Heart right ventricle (tissue), 16 donors: Measurements from ENCODE around the gene EXOSC7. TPM values are rescaled to one million over a fixed set of nuclear protein-coding genes. Genes with fewer than 3 reads are reported as not detected.

Experiments
- ATAC-seq, 8 donors: fragments of 200-7000 bp; cut with Tn5 transposase; one replicate each; pipeline ENCODE4 v1.9.1; 2020; ENCODE audit warnings: mild to moderate bottlenecking in 8 of 8, moderate library complexity in 8 of 8, moderate number of reproducible peaks in 1 of 8
- DNase-seq, 2 donors: peaks; one replicate each; pipeline ENCODE4 v3.0.0-alpha.2; 2020
- H3K27ac ChIP-seq, 10 donors: fragments of 200-600 bp; sonication (generic) in 2 of 10; one replicate each; pipeline versions ENCODE4 v1.5.0 to v1.8.0; 2020 to 2022; ENCODE audit warnings: mild to moderate bottlenecking in 3 of 10
- H3K27me3 ChIP-seq, 7 donors: fragments of 200-600 bp; one replicate each; pipeline ENCODE4 v1.8.0; 2021 to 2022; ENCODE audit warnings: mild to moderate bottlenecking in 2 of 7
- H3K36me3 ChIP-seq, 9 donors: fragments of 200-600 bp; sonication (generic) in 1 of 9; one replicate each; pipeline versions ENCODE4 v1.5.0 to v1.8.0; 2020 to 2022; ENCODE audit warnings: mild to moderate bottlenecking in 2 of 9
- H3K4me1 ChIP-seq, 9 donors: fragments of 200-600 bp; sonication (generic) in 1 of 9; one replicate each; pipeline versions ENCODE4 v1.5.0 to v1.8.0; 2020 to 2022; ENCODE audit warnings: mild to moderate bottlenecking in 4 of 9
- H3K4me3 ChIP-seq, 10 donors: fragments of 200-600 bp; sonication (generic) in 2 of 10; one replicate each; pipeline versions ENCODE4 v1.5.0 to v1.8.0; 2020 to 2022; ENCODE audit warnings: mild to moderate bottlenecking in 7 of 10, moderate library complexity in 2 of 10
- H3K9me3 ChIP-seq, 11 donors: fragments of 200-600 bp in 10 of 11; sonication (generic) in 2 of 11; one replicate each; pipeline versions ENCODE4 v1.5.0 to v1.8.0; 2013 to 2022; ENCODE audit warnings: mild to moderate bottlenecking in 2 of 11, control low read depth in 1 of 11, moderate library complexity in 1 of 11
- CTCF ChIP-seq, 9 donors: fragments of 200-600 bp; sonication (generic) in 2 of 9; IDR thresholded peaks; one replicate each; pipeline versions ENCODE4 v1.5.0 to v1.8.0; 2021 to 2022; ENCODE audit warnings: antibody characterized with exemption in 9 of 9, mild to moderate bottlenecking in 5 of 9, moderate library complexity in 1 of 9
- WGBS, 2 donors: extraction: QIAGEN DNeasy Blood & Tissue Kit; methylation state at CpG; one replicate each; pipeline ENCODE4 v1.1.7; 2013; ENCODE audit warnings: inconsistent platforms in 1 of 2; 5-methylcytosine and 5-hydroxymethylcytosine counted together
- intact Hi-C, 10 donors: fragments of 100-400 bp; cut with DNase I; formaldehyde crosslinking; loops; one replicate each; pipeline versions ENCODE4 v1.11.1 to v1.14.2; 2022
- polyA plus RNA-seq, 2 donors: library from polyadenylated mRNA; stranded (reverse); fragments of 200-250 nt; gene quantifications; one replicate each; pipeline ENCODE4 v1.2.3, GENCODE V29; 2013
- total RNA-seq, 10 donors: library from RNA; stranded (reverse); fragmentation: NEBNext Ultra II Directional in 3 of 10; extraction: Animal tissue kit (Norgen Biotek cat#: 25700) in 3 of 10; gene quantifications; one replicate each; pipeline versions ENCODE4 v1.2.1 to v1.2.4, GENCODE V29; 2021 to 2023
- donor health status: Arrhythmogenic right ventricular cardiomyopathy.
- donor health status: ischemic (EF 13 %, LVEDD 7.1; RV severe dilation, severe dysfunction).
- donor health status: healthy with polysubstance abuse.
- donor health status: DM: no; HTN: yes; CAD: no.
- donor health status: DM: no; HTN: no; CAD: no.
- donor health status: ischemic (EF 25% LVEDD 6.9; RV normal size, moderate dysfunction).
- donor health status: ischemic (EF 25% LVEDD 5.7; RV mildly dilated, moderate dysfunction).
- donor health status: healthy.
- donor health status: DM: yes; HTN: yes; CAD: no.
- donor health status: Ischemic cardiomyopathy.
- donor health status: ischemic (EF 35%, LVEDD 5.7; RV mildly dilated, moderate dysfunction).
- donor health status: nonischemic (EF 11% LVEDD 7.7; RV severe dilation, severe dysfunction).
- donor health status: DM: yes; HTN: yes; CAD: no.
- donor health status: PGD.
- donor health status: ischemic (EF 29% LVEDD 5.4; RV normal size, mild dysfunction).
- donor health status: nonischemic (EF 23%, LVEDD 6.1; RV moderate dilation, normal function).

EXOSC7 gene
- total and polyA plus RNA-seq, 12 donors: 24.2 to 39.9 (median 32.1) TPM

- intact Hi-C loops: no loop called here
- ATAC-seq: no peak
- no peak overlapping the region for H3K4me3 ChIP-seq
- H3K27me3 ChIP-seq: no peaks in the 10 kb centered on the region
- no peak for TF ChIP-seq CTCF (IDR thresholded peaks at IDR 0.05)
- 74 to 84% methylated on average over 3 of the region's 3 CpGs for WGBS, 2 donors
- no peaks in the 10 kb centered on the region for H3K36me3 ChIP-seq
- peak overlapping the region in 1 of 10 donors; percentile 29 for H3K27ac ChIP-seq
- H3K9me3 ChIP-seq: no peaks in the 10 kb centered on the region
- DNase-seq: no peak
- peaks cover 3 to 74% (median 44%) of the 10 kb centered on the region in 9 donors for H3K4me1 ChIP-seq
Observed at GRCh38 chr3:44966795-44967278, 9.2 kb upstream of the EXOSC7 start.

- Histone ChIP-seq H3K27me3 (no peaks in the 10 kb centered on the region), H3K4me3 (no peak overlapping the region), H3K9me3 (no peaks in the 10 kb centered on the region), H3K4me1 (peaks cover 3 to 61% (median 30%) of the 10 kb centered on the region in 9 donors), H3K36me3 (no peaks in the 10 kb centered on the region), H3K27ac (peak overlapping the region in 3 of 10 donors; percentile 3 to 57 (median 45))
- ATAC-seq: no peak
- DNase-seq: no peak
- WGBS, 2 donors: 84 to 86% methylated on average over 6 of the region's 6 CpGs
- no peak for TF ChIP-seq CTCF (IDR thresholded peaks at IDR 0.05)
- intact Hi-C loops: no loop called here
Observed at GRCh38 chr3:44968447-44968858, 7.6 kb upstream of the EXOSC7 start.

GRCh38 chr3:44969154-44969827 lies 6.8 kb upstream of the EXOSC7 start:
- WGBS, 2 donors: 64 to 81% methylated on average over 5 of the region's 5 CpGs
- peak in 3 of 8 donors; percentile 25 to 55 (median 30) for ATAC-seq
- TF ChIP-seq CTCF (IDR thresholded peaks at IDR 0.05): no peak
- Histone ChIP-seq H3K27ac (peak overlapping the region in 5 of 10 donors; percentile 11 to 57 (median 33)), H3K4me1 (peaks cover 4 to 64% (median 36%) of the 10 kb centered on the region in 9 donors), H3K36me3 (no peaks in the 10 kb centered on the region), H3K9me3 (no peaks in the 10 kb centered on the region), H3K4me3 (no peak overlapping the region), H3K27me3 (no peaks in the 10 kb centered on the region)
- intact Hi-C loops: no loop called here
- DNase-seq: no peak

- 82 to 85% methylated on average over 2 of the region's 2 CpGs for WGBS, 2 donors
- intact Hi-C loops: loop anchor here in 1 of 10 donors (10.0 kb wide), 1 partner anchor 65 kb away; no protein-coding TSS in a partner anchor
- H3K27me3 ChIP-seq: no peaks in the 10 kb centered on the region
Observed at GRCh38 chr3:44969828-44970179, 6.2 kb upstream of the EXOSC7 start.

More at GRCh38 chr3:44969828-44970179, 6.2 kb upstream of the EXOSC7 start:
- no peak for TF ChIP-seq CTCF (IDR thresholded peaks at IDR 0.05)
- Histone ChIP-seq H3K27ac (peak overlapping the region in 2 of 10 donors; percentile 45 to 57), H3K9me3 (no peaks in the 10 kb centered on the region), H3K4me3 (no peak overlapping the region), H3K4me1 (peaks cover 10 to 69% (median 41%) of the 10 kb centered on the region in 9 donors), H3K36me3 (no peaks in the 10 kb centered on the region)
- ATAC-seq: peak in 1 of 8 donors; percentile 14
- DNase-seq: no peak
